H1 (cell line): ENCODE data around the gene TADA1. TPM values are rescaled to one million over a fixed set of nuclear protein-coding genes. Genes with fewer than 3 reads are reported as not detected.

Experiments
- CTCF ChIA-PET: fragments of 300-600 bp; sonication (Branson Sonifier 250); formaldehyde crosslinking; loops from one replicate; lab custom pipeline; 2021; ENCODE audit not compliant: partially characterized antibody; lab: Charles Lee
- POLR2A ChIA-PET: fragments of 300-600 bp; sonication (Branson Sonifier 250); formaldehyde crosslinking; loops from one replicate; lab custom pipeline; 2021; ENCODE audit warnings: inconsistent platforms; ENCODE audit not compliant: partially characterized antibody; lab: Charles Lee
- DNase-seq, 2 experiments: peaks; one replicate each; pipeline versions ENCODE4 v3.0.0 to v3.0.0-alpha.2; 2010 to 2022; ENCODE audit warnings: low spot score in 2 of 2, low read depth in 1 of 2, mixed read lengths in 1 of 2
- FAIRE-seq: peaks from 2 replicates; lab custom pipeline; 2011; peaks lifted over from hg19 to GRCh38; lab: Jason Lieb, UNC
- H2AFZ ChIP-seq: 2 replicates; pipeline ENCODE4 v1.8.1; 2012; ENCODE audit warnings: low read length, inconsistent platforms
- H2AK5ac ChIP-seq: 2 replicates; pipeline ENCODE4 v1.6.1; 2013; ENCODE audit warnings: low read depth, low read length
- H2BK120ac ChIP-seq: replicated peaks from 2 replicates; pipeline ENCODE3; 2013; ENCODE audit warnings: low read depth, low read length, inconsistent platforms
- H2BK12ac ChIP-seq: 2 replicates; pipeline ENCODE4 v1.6.1; 2013; ENCODE audit warnings: low read depth, low read length
- H2BK15ac ChIP-seq: 2 replicates; pipeline ENCODE4 v1.6.1; 2013; ENCODE audit warnings: low read length
- H2BK20ac ChIP-seq: 2 replicates; pipeline ENCODE4 v1.6.1; 2013; ENCODE audit warnings: low read length
- H2BK5ac ChIP-seq: 2 replicates; pipeline ENCODE4 v1.6.1; 2013; ENCODE audit warnings: low read depth, low read length
- H3K14ac ChIP-seq: 2 replicates; pipeline ENCODE4 v1.6.1; 2013; ENCODE audit warnings: inconsistent platforms; ENCODE audit not compliant: insufficient read length
- H3K18ac ChIP-seq: 2 replicates; pipeline ENCODE4 v1.6.1; 2013; ENCODE audit warnings: low read length; ENCODE audit errors: extremely low read depth
- H3K23ac ChIP-seq: 2 replicates; pipeline ENCODE4 v1.6.1; 2013; ENCODE audit warnings: inconsistent platforms; ENCODE audit not compliant: insufficient read length
- H3K23me2 ChIP-seq: 2 replicates; pipeline ENCODE4 v1.6.1; 2013; ENCODE audit warnings: low read depth, low read length
- H3K27ac ChIP-seq: 2 replicates; pipeline ENCODE4 v1.6.1; 2011; ENCODE audit warnings: low read depth, low read length, inconsistent platforms
- H3K27me3 ChIP-seq, 4 experiments: replicated peaks in 1 of 4; 1 replicate in 1 of 4; 2 replicates in 3 of 4; pipeline versions ENCODE4 v1.6.1 to v1.8.1; 2011 to 2013; ENCODE audit warnings: low read length in 3 of 4, mild to moderate bottlenecking in 3 of 4, inconsistent platforms in 2 of 4, mixed read lengths in 2 of 4, moderate library complexity in 1 of 4; ENCODE audit not compliant: control insufficient read depth in 3 of 4, insufficient read depth in 3 of 4; ENCODE audit errors: extremely low read depth in 1 of 4
- H3K36me3 ChIP-seq, 4 experiments: 2 replicates each; pipeline versions ENCODE4 v1.6.1 to v1.8.1; 2011 to 2013; ENCODE audit warnings: mild to moderate bottlenecking in 4 of 4, low read length in 3 of 4, moderate library complexity in 2 of 4, control low read depth in 1 of 4, inconsistent platforms in 1 of 4; ENCODE audit not compliant: insufficient read depth in 4 of 4, control insufficient read depth in 2 of 4
- H3K4ac ChIP-seq: replicated peaks from 2 replicates; pipeline ENCODE3; 2013; ENCODE audit warnings: low read length, low read depth, mixed read lengths, inconsistent platforms; ENCODE audit not compliant: insufficient read length
- H3K4me1 ChIP-seq, 4 experiments: replicated peaks in 1 of 4; 1 replicate in 1 of 4; 2 replicates in 3 of 4; pipeline versions ENCODE4 v1.6.1 to v1.8.1; 2011 to 2013; ENCODE audit warnings: low read length in 3 of 4, inconsistent platforms in 2 of 4, mixed read lengths in 1 of 4; ENCODE audit not compliant: insufficient read depth in 4 of 4, control insufficient read depth in 3 of 4
- H3K4me2 ChIP-seq, 2 experiments: 2 replicates each; pipeline versions ENCODE4 v1.6.1 to v1.8.1; 2011 to 2013; ENCODE audit warnings: low read depth in 2 of 2, low read length in 2 of 2, control low read depth in 1 of 2, inconsistent platforms in 1 of 2, mild to moderate bottlenecking in 1 of 2; ENCODE audit not compliant: insufficient read depth in 1 of 2
- H3K4me3 ChIP-seq, 4 experiments: fragments of 200-600, 300-600 bp in 1 of 4; sonication (generic), shearing (Covaris generic), sonication (Bioruptor Twin) in 1 of 4; 2 replicates each; pipeline versions ENCODE4 v1.5.1 to v1.8.1; 2011 to 2016; ENCODE audit warnings: low read length in 4 of 4, low read depth in 3 of 4, control low read depth in 2 of 4, inconsistent platforms in 2 of 4, mild to moderate bottlenecking in 2 of 4, mixed read lengths in 1 of 4, moderate library complexity in 1 of 4; ENCODE audit not compliant: insufficient read depth in 2 of 4; ENCODE audit errors: extremely low read depth in 1 of 4
- H3K56ac ChIP-seq: replicated peaks from 2 replicates; pipeline ENCODE3; 2013; ENCODE audit warnings: low read depth, mild to moderate bottlenecking, mixed read lengths, low read length, inconsistent platforms; ENCODE audit not compliant: insufficient read length
- H3K79me1 ChIP-seq: 2 replicates; pipeline ENCODE4 v1.6.1; 2013; ENCODE audit warnings: low read depth, low read length, control low read depth
- H3K79me2 ChIP-seq, 2 experiments: 2 replicates each; pipeline versions ENCODE4 v1.6.1 to v1.8.1; 2012 to 2013; ENCODE audit warnings: low read length in 2 of 2, mild to moderate bottlenecking in 2 of 2, inconsistent platforms in 1 of 2; ENCODE audit not compliant: insufficient read depth in 2 of 2, control insufficient read depth in 1 of 2
- H3K9ac ChIP-seq, 4 experiments: replicated peaks in 1 of 4; 1 replicate in 1 of 4; 2 replicates in 3 of 4; pipeline versions ENCODE4 v1.6.1 to v1.8.1; 2011 to 2013; ENCODE audit warnings: low read depth in 3 of 4, low read length in 3 of 4, control low read depth in 2 of 4, mild to moderate bottlenecking in 2 of 4, moderate library complexity in 2 of 4, inconsistent platforms in 1 of 4; ENCODE audit errors: extremely low read depth in 1 of 4
- H3K9me3 ChIP-seq, 2 experiments: 2 replicates each; pipeline versions ENCODE4 v1.6.1 to v1.8.1; 2012 to 2013; ENCODE audit warnings: mild to moderate bottlenecking in 2 of 2, moderate library complexity in 2 of 2, control low read depth in 1 of 2, inconsistent platforms in 1 of 2, low read depth in 1 of 2, low read length in 1 of 2, mixed read lengths in 1 of 2; ENCODE audit not compliant: insufficient read depth in 2 of 2
- H4K20me1 ChIP-seq, 2 experiments: replicated peaks in 1 of 2; 2 replicates each; pipeline versions ENCODE3 to v1.8.1; 2011 to 2013; ENCODE audit warnings: inconsistent platforms in 2 of 2, low read length in 2 of 2, mild to moderate bottlenecking in 1 of 2; ENCODE audit not compliant: insufficient read depth in 2 of 2, control insufficient read depth in 1 of 2
- H4K5ac ChIP-seq: 2 replicates; pipeline ENCODE4 v1.6.1; 2013; ENCODE audit warnings: low read length, low read depth, mixed read lengths, inconsistent platforms; ENCODE audit not compliant: insufficient read length
- H4K8ac ChIP-seq: 2 replicates; pipeline ENCODE4 v1.8.0; 2013; ENCODE audit warnings: mild to moderate bottlenecking, moderate library complexity, low read length, inconsistent platforms; ENCODE audit not compliant: insufficient read depth; ENCODE audit errors: extremely low read depth
- H4K91ac ChIP-seq: replicated peaks from 2 replicates; pipeline ENCODE3; 2013; ENCODE audit warnings: low read length, mixed read lengths, inconsistent platforms; ENCODE audit not compliant: insufficient read length
- CHD1 ChIP-seq: IDR thresholded peaks from 2 replicates; pipeline ENCODE4 v1.6.1; 2012; ENCODE audit warnings: low read depth, low read length, improper control_type of control experiment
- EP300 ChIP-seq, 2 experiments: IDR thresholded peaks; 1 replicate in 1 of 2; 2 replicates in 1 of 2; pipeline ENCODE4 v1.6.1; 2011 to 2012; ENCODE audit warnings: low read depth in 2 of 2, low read length in 2 of 2, mild to moderate bottlenecking in 2 of 2, borderline replicate concordance in 1 of 2, inconsistent platforms in 1 of 2, moderate library complexity in 1 of 2
- RAD21 ChIP-seq, 2 experiments: IDR thresholded peaks in 1 of 2; conservative IDR thresholded peaks in 1 of 2; 2 replicates each; pipeline ENCODE4 v1.6.1; 2011; ENCODE audit warnings: low read depth in 2 of 2, low read length in 2 of 2, improper control_type of control experiment in 1 of 2, inconsistent platforms in 1 of 2, mild to moderate bottlenecking in 1 of 2, moderate library complexity in 1 of 2
- SIN3A ChIP-seq, 2 experiments: IDR thresholded peaks in 1 of 2; conservative IDR thresholded peaks in 1 of 2; 2 replicates each; pipeline ENCODE4 v1.6.1; 2011 to 2012; ENCODE audit warnings: low read length in 2 of 2, improper control_type of control experiment in 1 of 2, low read depth in 1 of 2, mild to moderate bottlenecking in 1 of 2
- TEAD4 ChIP-seq: IDR thresholded peaks from 2 replicates; pipeline ENCODE4 v1.6.1; 2012; ENCODE audit warnings: low read depth, low read length, inconsistent platforms, mixed read lengths
- WGBS, 2 experiments: shearing (Covaris generic) in 1 of 2; methylation state at CpG; one replicate each; pipeline versions ENCODE4 v1.1.6 to v1.1.7; 2013 to 2015; ENCODE audit warnings: low lambda C conversion rate in 2 of 2, mixed read lengths in 2 of 2, inconsistent platforms in 1 of 2, low coverage in 1 of 2, missing lambda C conversion rate in 1 of 2; ENCODE audit not compliant: insufficient replicate concordance in 2 of 2, insufficient coverage in 1 of 2, insufficient read length in 1 of 2; ENCODE audit errors: extremely low coverage in 1 of 2, missing lambda C conversion rate in 1 of 2; 5-methylcytosine and 5-hydroxymethylcytosine counted together
- polyA plus RNA-seq, 7 experiments: library from polyadenylated mRNA; depleted of rRNA in 3 of 7; stranded (reverse) in 5 of 7; unstranded in 2 of 7; fragments of >200 nt in 5 of 7; fragments of 200-250 nt in 2 of 7; gene quantifications; 1 replicate in 5 of 7; 2 replicates in 1 of 7; 4 replicates in 1 of 7; pipeline versions ENCODE4 v1.2.1 to v1.2.3, GENCODE V29; 2011 to 2013; ENCODE audit warnings: missing spikeins in 2 of 7, mixed read lengths in 2 of 7
- total RNA-seq: library from RNA; stranded (reverse); fragmentation: NEBNext Ultra II Directional; extraction: Animal tissue kit (Norgen Biotek cat#: 25700); gene quantifications from 2 replicates; pipeline ENCODE4 v1.2.1, GENCODE V29; 2021
- TF ChIP-seq, protein P1 (sequence below): IDR thresholded peaks from 2 replicates; pipeline ENCODE4 v1.6.1; 2012; ENCODE audit warnings: low read length, inconsistent platforms
- TF ChIP-seq, protein P2 (sequence below): IDR thresholded peaks from 2 replicates; pipeline ENCODE4 v1.6.1; 2011; ENCODE audit warnings: low read length, improper control_type of control experiment

The TADA1 gene
- total and polyA plus RNA-seq, 2 of the 8 experiments (the other 6 are each of a cell fraction or from before 2014, with no cell fraction given) = 21.1 to 23.6 TPM

DNA sequence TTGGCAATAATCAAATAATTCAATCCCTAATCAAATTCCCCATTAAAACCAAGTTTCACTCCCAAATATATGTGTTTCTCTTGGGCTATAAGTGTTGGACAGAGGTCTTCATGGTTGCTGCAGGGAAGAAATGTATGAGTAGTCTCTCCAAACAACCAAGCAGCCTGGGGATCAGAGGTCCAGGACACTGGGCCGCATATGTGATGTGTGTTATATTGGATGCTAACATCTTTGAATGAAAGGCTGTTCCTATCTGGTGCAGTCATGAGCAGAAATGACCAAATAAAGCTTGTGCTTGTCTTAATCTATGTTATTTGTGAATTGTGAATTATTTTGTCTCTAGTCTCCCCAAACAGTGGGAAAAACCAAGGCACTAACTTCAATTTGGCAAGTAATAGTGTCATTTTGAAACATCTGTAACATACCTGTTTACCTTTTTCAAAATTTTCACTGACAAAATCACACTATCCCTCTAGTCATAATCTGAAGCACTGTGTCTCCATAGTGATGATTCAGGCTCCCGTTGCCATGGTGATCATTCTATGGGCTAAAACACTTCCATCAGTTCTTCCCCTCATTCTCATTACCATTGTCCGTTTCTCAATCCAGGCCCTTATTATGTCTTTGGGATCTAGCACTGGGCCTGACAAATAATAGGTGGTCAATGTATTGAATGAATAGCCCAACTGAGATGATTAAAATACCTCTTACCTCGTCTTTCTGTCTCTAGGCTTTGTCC, 12.5 kb upstream of the TADA1 start:
- Histone ChIP-seq H3K14ac (no peak overlapping the region), H2BK15ac (no peak overlapping the region), H3K9me3 (no peaks in the 10 kb centered on the region), H2AFZ (no peak overlapping the region), H3K56ac (no peak overlapping the region), H2BK120ac (no peak overlapping the region), H4K8ac (no peak overlapping the region), H3K27me3 (peaks cover 1 to 10% (median 8%) of the 10 kb centered on the region in 4 experiments), H3K36me3 (no peaks in the 10 kb centered on the region), H3K9ac (no peak overlapping the region), H3K79me1 (no peaks in the 10 kb centered on the region), H3K4me2 (no peak overlapping the region), H4K5ac (no peak overlapping the region), H3K79me2 (no peaks in the 10 kb centered on the region), H3K4ac (no peak overlapping the region), H4K91ac (no peak overlapping the region), H3K4me3 (no peak overlapping the region), H3K23ac (no peak overlapping the region), H2BK5ac (no peak overlapping the region), H4K20me1 (no peaks in the 10 kb centered on the region), H3K27ac (no peak overlapping the region), H3K23me2 (peaks cover 1% of the 10 kb centered on the region; the same call in 1 of the 2 replicates), H2BK12ac (no peak overlapping the region), H3K4me1 (0 out of 7 replicates have a peak, but pooled peaks cover 0 to 3% (median 0%) of the 10 kb centered on the region in 4 experiments), H2BK20ac (no peak overlapping the region), H2AK5ac (no peak overlapping the region), H3K18ac (no peak overlapping the region)
- POLR2A ChIA-PET = no interaction called here
- no peak for DNase-seq
- 80% methylated on average over 4 of the region's 4 CpGs; no CpG with 5 or more reads in 1 of the 2 experiments for WGBS, 2 experiments
- CTCF ChIA-PET = interaction anchor here (13.4 kb wide), 2 partner anchors 21 to 170 kb away, joined by 152 to 305 read pairs; no protein-coding TSS in a partner anchor
- no peak for FAIRE-seq
- TF ChIP-seq RAD21 (IDR thresholded peaks at IDR 0.05 in 1 of 2, conservative IDR thresholded peaks at IDR 0.05 in 1 of 2; ENCODE audit: low read depth in 2 of 2, low read length in 2 of 2) = no peak
- no peak for TF ChIP-seq SIN3A (conservative IDR thresholded peaks at IDR 0.05 in 1 of 2, IDR thresholded peaks at IDR 0.05 in 1 of 2; ENCODE audit: low read depth in 1 of 2, low read length in 2 of 2)
- TF ChIP-seq, protein P1, sequence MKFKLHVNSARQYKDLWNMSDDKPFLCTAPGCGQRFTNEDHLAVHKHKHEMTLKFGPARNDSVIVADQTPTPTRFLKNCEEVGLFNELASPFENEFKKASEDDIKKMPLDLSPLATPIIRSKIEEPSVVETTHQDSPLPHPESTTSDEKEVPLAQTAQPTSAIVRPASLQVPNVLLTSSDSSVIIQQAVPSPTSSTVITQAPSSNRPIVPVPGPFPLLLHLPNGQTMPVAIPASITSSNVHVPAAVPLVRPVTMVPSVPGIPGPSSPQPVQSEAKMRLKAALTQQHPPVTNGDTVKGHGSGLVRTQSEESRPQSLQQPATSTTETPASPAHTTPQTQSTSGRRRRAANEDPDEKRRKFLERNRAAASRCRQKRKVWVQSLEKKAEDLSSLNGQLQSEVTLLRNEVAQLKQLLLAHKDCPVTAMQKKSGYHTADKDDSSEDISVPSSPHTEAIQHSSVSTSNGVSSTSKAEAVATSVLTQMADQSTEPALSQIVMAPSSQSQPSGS = no peak
- TF ChIP-seq EP300 (IDR thresholded peaks at IDR 0.05; ENCODE audit: borderline replicate concordance in 1 of 2, low read depth in 2 of 2, low read length in 2 of 2) = no peak
- TF ChIP-seq, protein P2, sequence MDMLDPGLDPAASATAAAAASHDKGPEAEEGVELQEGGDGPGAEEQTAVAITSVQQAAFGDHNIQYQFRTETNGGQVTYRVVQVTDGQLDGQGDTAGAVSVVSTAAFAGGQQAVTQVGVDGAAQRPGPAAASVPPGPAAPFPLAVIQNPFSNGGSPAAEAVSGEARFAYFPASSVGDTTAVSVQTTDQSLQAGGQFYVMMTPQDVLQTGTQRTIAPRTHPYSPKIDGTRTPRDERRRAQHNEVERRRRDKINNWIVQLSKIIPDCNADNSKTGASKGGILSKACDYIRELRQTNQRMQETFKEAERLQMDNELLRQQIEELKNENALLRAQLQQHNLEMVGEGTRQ = no peak
- TF ChIP-seq CHD1 = no peak
- TF ChIP-seq TEAD4 = no peak
